Epithelial cell of esophagus (primary cell): Measurements from ENCODE around the gene HDAC7.

Source experiments
- DNase-seq: peaks from one replicate; pipeline ENCODE4 v3.0.0; 2010; ENCODE audit warnings: low read depth
- H3K4me3 ChIP-seq: 2 replicates; pipeline ENCODE4 v1.5.1; 2011; ENCODE audit warnings: mild to moderate bottlenecking, low read length, control low read depth
- CTCF ChIP-seq: IDR thresholded peaks from 2 replicates; pipeline ENCODE4 v1.5.1; 2011; ENCODE audit warnings: low read depth, mild to moderate bottlenecking, low read length, control low read depth, inconsistent platforms; ENCODE audit not compliant: insufficient read depth; ENCODE audit errors: missing control alignments

Gene HDAC7

GRCh38 chr12:47744778-47745436, 74.8 kb downstream of the HDAC7 start:
- no peak for DNase-seq
- H3K4me3 ChIP-seq: no peak overlapping the region
- TF ChIP-seq CTCF: no peak

DNA sequence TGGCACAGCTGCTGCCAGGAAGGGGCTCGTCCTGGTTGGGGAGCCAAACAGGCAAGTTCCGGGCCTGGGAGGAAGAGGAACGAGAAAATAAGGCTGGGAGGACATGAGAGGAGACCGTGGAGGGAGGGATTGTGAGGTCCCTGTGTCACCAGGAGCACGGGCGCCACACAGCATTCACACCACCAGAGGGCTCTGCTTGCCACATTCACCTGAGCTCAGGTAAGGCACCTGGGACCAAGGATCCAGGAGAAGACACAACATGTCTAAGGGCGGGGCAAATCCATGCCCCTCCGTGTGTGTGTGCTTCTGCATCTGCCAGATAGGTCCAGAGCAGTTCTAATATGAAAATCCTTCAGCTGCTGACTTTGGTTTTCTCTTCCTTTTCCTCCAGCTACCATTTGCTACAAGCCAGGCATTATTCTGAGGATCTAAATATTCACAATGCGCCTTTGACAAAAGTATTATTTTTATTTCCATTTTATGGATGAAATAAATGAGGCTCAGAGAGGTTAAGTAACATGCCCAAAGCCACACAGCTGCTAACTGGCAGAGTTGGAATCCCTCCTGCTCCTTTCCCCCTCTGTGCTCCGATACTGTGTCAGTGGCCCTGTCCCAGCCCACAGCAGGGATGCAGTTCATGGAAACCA, 75.6 kb downstream of the HDAC7 start:
- H3K4me3 ChIP-seq: no peak overlapping the region
- peak; percentile 89 for DNase-seq
- peak; percentile 92 for TF ChIP-seq CTCF

GRCh38 chr12:47743311-47743860, 76.3 kb downstream of the HDAC7 start:
- no peak for TF ChIP-seq CTCF
- DNase-seq: no peak
- H3K4me3 ChIP-seq: no peak overlapping the region

- no peak overlapping the region for H3K4me3 ChIP-seq
- TF ChIP-seq CTCF: peak; percentile 99
- peak; percentile 63 for DNase-seq
These were observed 77.4 kb downstream of the HDAC7 start for GRCh38 chr12:47742253-47742825.

DNA sequence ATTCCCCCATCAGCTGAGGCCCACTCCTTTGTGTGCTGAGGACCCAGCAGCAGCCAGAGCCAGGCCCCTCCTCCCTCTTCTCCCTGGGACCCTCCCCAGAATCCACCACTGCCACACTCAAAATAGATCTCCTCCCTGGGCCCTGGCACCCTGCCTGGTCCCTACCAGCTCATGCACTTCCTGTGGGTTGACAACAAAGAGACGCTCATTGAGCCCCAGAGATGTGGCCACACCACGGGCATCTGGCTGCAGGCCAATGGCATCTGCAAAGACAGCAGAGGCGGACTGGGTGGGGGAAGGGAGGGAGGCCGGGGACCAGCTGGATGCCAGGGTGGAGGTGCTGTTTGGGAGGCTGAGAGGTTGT, 78.4 kb downstream of the HDAC7 start:
- H3K4me3 ChIP-seq: no peak overlapping the region
- no peak for DNase-seq

DNA sequence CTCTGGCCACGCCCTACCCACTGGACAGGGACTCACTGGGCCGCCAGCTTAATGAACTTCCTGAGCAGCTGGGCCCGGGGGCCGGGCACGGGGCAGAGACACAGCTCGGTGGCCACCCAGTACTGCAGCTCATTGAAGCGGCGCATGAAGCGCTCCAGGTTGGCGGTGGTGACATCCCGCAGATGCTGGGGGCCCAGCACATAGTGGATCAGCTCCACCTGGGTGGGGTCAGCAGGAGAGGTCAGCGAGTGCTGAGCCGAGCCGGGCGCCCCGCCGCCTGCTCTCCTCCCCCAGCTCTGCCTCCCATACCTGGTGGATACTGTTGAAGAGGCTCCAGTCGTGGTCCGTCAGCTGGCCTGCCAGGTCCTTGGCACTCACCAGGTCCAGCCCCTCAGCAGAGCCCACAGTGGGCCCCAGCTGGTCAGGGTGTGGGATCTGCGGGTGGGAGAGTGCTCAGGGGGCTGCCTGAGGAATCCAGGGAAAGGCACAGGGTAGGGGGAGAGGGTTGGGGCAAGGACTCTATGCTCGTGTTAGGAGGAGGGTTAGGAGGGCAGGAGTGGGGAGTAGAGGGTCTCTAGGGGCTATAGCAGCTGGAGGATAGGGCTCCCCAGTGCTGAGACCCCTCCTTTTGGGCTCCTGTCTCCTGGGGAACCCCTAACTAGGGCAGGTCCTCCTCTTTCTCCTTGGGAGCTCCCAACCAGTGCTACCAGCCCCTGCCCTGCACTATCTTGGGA, 78.9 kb downstream of the HDAC7 start:
- no peak for TF ChIP-seq CTCF
- no peak overlapping the region for H3K4me3 ChIP-seq
- no peak for DNase-seq

More for the DNA sequence above, 78.4 kb downstream of the HDAC7 start:
- TF ChIP-seq CTCF: no peak
